Esophagus muscularis mucosa (tissue), 4 donors: ENCODE data around the gene S1PR1. TPM values are rescaled to one million over a fixed set of nuclear protein-coding genes. Genes with fewer than 3 reads are reported as not detected.

Experiments
- DNase-seq: peaks from one replicate; pipeline ENCODE4 v3.0.0-alpha.2; 2017; ENCODE audit errors: extremely low spot score
- H3K27ac ChIP-seq, 4 donors: fragments of 200-600 bp; sonication (generic); replicated peaks in 1 of 4; 1 replicate in 3 of 4; 2 replicates in 1 of 4; pipeline ENCODE4 v1.5.1; 2016 to 2019; ENCODE audit warnings: mild to moderate bottlenecking in 1 of 4
- H3K27me3 ChIP-seq, 4 donors: fragments of 200-600 bp; sonication (generic); one replicate each; pipeline versions ENCODE4 v1.5.1 to v1.6.0; 2016 to 2019
- H3K36me3 ChIP-seq, 4 donors: fragments of 200-600 bp; sonication (generic); one replicate each; pipeline ENCODE4 v1.5.1; 2016 to 2019
- H3K4me1 ChIP-seq, 4 donors: fragments of 200-600 bp; sonication (generic); one replicate each; pipeline ENCODE4 v1.5.1; 2016 to 2019
- H3K4me3 ChIP-seq, 4 donors: fragments of 200-600 bp; sonication (generic); 1 replicate in 2 of 4; 2 replicates in 2 of 4; pipeline ENCODE4 v1.5.1; 2016 to 2019; ENCODE audit warnings: mild to moderate bottlenecking in 4 of 4, moderate library complexity in 1 of 4
- H3K9me3 ChIP-seq, 4 donors: fragments of 200-600 bp; sonication (generic); 1 replicate in 3 of 4; 2 replicates in 1 of 4; pipeline ENCODE4 v1.5.1; 2016 to 2019
- EP300 ChIP-seq: sonication (generic); formaldehyde crosslinking; IDR thresholded peaks from one replicate; pipeline ENCODE4 v1.6.1; 2017; ENCODE audit warnings: antibody characterized with exemption
- POLR2A ChIP-seq: fragments of 450-650 bp; IDR thresholded peaks from one replicate; pipeline ENCODE4 v1.6.1; 2017; ENCODE audit warnings: antibody characterized with exemption, moderate library complexity, mild to moderate bottlenecking, low read depth
- POLR2AphosphoS5 ChIP-seq, 2 donors: sonication (generic); formaldehyde crosslinking; IDR thresholded peaks; one replicate each; pipeline ENCODE4 v1.6.1; 2017; ENCODE audit warnings: antibody characterized with exemption in 2 of 2
- WGBS: methylation state at CpG from one replicate; pipeline ENCODE4 v1.1.5; 2018; 5-methylcytosine and 5-hydroxymethylcytosine counted together
- intact Hi-C: fragments of 100-400 bp; cut with DNase I; formaldehyde crosslinking; loops from one replicate; pipeline ENCODE4 v1.15.1; 2023
- total RNA-seq, 4 donors: library from RNA; depleted of rRNA; stranded (reverse); fragments of >200 nt; gene quantifications; one replicate each; pipeline versions ENCODE4 v1.1.0 to v1.2.1, GENCODE V29; 2016
- TF ChIP-seq, protein P1 (sequence below), 3 experiments: fragments of 200-600 bp in 2 of 3; fragments of 450-650 bp in 1 of 3; sonication (generic) in 2 of 3; IDR thresholded peaks; one replicate each; pipeline ENCODE4 v1.5.1; 2017 to 2019; ENCODE audit warnings: antibody characterized with exemption in 3 of 3, mild to moderate bottlenecking in 2 of 3, moderate library complexity in 1 of 3

The S1PR1 gene
- total RNA-seq, 4 donors from 2014 or later = 17.9 to 98.5 (median 77.4) TPM

DNA sequence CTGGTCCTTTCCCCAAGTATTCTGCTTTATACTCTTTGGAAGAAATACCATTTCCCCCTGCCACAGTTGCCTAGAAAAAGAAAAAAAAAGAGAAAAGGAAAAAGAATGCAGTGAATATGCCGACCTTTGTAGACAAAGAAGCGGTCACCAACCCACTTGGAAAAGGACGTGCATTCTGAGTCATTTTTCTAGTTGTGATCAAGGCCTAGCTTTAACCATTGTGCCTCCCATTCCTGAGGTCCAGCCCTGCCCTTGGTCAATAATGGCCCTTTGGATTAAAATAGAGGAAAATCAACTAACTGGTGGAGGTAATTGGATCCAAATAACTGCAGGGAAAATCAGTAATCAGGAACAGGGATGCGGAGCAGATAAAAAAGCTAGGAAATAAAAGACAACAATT, 24.8 kb downstream of the S1PR1 start:
- WGBS = 70% methylated on average over 4 of the region's 4 CpGs
- Histone ChIP-seq H3K4me3 (no peak overlapping the region), H3K4me1 (peaks cover 0 to 17% (median 9%) of the 10 kb centered on the region in 4 donors), H3K36me3 (no peaks in the 10 kb centered on the region), H3K9me3 (no peaks in the 10 kb centered on the region), H3K27ac (no peak overlapping the region), H3K27me3 (no peaks in the 10 kb centered on the region)
- TF ChIP-seq, protein P1, sequence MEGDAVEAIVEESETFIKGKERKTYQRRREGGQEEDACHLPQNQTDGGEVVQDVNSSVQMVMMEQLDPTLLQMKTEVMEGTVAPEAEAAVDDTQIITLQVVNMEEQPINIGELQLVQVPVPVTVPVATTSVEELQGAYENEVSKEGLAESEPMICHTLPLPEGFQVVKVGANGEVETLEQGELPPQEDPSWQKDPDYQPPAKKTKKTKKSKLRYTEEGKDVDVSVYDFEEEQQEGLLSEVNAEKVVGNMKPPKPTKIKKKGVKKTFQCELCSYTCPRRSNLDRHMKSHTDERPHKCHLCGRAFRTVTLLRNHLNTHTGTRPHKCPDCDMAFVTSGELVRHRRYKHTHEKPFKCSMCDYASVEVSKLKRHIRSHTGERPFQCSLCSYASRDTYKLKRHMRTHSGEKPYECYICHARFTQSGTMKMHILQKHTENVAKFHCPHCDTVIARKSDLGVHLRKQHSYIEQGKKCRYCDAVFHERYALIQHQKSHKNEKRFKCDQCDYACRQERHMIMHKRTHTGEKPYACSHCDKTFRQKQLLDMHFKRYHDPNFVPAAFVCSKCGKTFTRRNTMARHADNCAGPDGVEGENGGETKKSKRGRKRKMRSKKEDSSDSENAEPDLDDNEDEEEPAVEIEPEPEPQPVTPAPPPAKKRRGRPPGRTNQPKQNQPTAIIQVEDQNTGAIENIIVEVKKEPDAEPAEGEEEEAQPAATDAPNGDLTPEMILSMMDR (IDR thresholded peaks at IDR 0.05) = no peak
- TF ChIP-seq POLR2A = no peak
- TF ChIP-seq EP300 = no peak
- TF ChIP-seq POLR2AphosphoS5 (IDR thresholded peaks at IDR 0.05) = no peak
- no peak for DNase-seq
- intact Hi-C loops = no loop called here

DNA sequence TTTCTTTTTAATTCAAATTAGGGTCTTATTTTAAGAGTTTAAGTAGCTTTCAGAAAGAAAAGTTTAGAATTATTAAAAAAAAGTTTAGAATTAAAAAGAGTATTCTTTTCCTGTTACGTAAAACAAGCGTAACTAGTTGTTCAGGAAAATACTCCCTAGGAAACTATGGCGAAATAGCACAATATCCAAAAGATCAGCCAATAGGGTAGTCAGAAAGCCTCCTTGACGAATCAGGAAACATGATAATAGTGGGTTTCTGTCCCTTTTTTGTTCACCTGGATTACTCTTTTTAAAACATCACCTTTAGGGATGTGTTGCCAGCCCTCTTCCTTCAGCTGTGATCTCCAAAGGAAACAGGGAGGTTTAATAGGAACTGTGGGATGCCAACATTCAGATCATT, 25.2 kb downstream of the S1PR1 start:
- Histone ChIP-seq H3K36me3 (no peaks in the 10 kb centered on the region), H3K4me3 (no peak overlapping the region), H3K4me1 (peaks cover 0 to 17% (median 9%) of the 10 kb centered on the region in 4 donors), H3K27ac (peak overlapping the region in 1 of 4 donors; percentile 15), H3K27me3 (no peaks in the 10 kb centered on the region), H3K9me3 (no peaks in the 10 kb centered on the region)
- TF ChIP-seq EP300 = no peak
- no peak for TF ChIP-seq POLR2A
- TF ChIP-seq POLR2AphosphoS5 (IDR thresholded peaks at IDR 0.05) = no peak
- TF ChIP-seq, protein P1 (IDR thresholded peaks at IDR 0.05) = no peak
- intact Hi-C loops = no loop called here
- WGBS = 84% methylated on average over 4 of the region's 4 CpGs
- no peak for DNase-seq

DNA sequence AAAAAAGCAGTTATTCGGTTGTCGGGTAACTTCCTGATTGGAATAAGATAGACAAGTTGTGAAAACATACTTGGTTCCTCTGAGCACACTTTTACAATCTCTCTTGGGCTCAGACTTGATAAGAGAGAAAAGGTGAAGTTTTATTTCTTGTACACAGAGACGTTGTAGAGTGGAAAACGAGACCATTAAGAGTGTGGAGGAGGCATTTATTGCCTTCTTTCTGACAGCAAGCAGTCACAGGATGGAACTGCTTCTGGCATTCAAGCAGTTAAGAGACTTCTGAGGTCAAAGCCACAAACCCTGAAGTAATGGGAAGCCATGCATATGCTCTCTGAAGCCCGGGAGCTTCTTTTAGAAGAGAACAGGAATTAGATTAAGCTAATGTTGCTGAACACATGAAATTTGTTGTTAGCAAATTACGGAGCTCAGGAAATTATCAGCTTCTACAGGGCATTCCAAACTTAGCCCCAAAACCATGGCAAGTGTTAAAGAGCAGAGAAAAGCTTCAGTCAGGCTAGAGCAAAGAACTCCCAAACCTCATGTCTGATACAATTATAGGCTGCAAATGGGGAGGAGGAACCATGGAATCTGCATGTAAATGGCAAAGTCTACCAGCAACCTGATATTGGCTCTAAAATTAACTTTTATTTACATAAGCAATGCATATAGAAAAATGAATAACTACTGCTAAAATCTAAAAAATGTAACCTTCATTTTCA, 26.0 kb downstream of the S1PR1 start:
- Histone ChIP-seq H3K9me3 (no peaks in the 10 kb centered on the region), H3K27ac (peak overlapping the region in 2 of 4 donors; percentile 1 to 15), H3K36me3 (no peaks in the 10 kb centered on the region), H3K4me1 (peaks cover 0 to 17% (median 9%) of the 10 kb centered on the region in 4 donors), H3K4me3 (no peak overlapping the region), H3K27me3 (no peaks in the 10 kb centered on the region)
- intact Hi-C loops = no loop called here
- DNase-seq = peak; percentile 64
- 34% methylated on average over 6 of the region's 6 CpGs for WGBS
- TF ChIP-seq POLR2AphosphoS5 (IDR thresholded peaks at IDR 0.05) (no peak), POLR2A (no peak), EP300 (no peak)
- TF ChIP-seq, protein P1 (IDR thresholded peaks at IDR 0.05) = no peak

DNA sequence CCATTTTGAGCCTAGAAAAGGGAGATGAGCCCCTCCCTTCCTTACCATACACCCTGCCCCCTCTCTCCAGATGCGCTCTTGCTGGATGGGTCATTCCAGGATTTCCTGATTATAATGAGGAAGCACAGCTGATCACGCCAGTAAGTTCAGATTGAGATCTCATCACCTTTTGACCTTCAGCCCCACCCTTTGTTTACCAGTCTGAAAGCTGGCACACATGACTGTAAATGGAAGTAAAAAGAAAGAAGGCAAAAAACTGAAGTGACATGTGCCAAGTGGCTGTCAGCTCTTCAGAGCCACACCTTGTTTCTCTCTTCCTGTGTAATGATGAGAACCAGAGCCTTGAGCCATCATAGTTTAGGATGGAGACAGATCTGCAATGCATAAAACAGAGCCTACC, 27.9 kb downstream of the S1PR1 start:
- DNase-seq = peak; percentile 75
- no peaks in the 10 kb centered on the region for H3K36me3 ChIP-seq
- peaks cover 0 to 17% (median 9%) of the 10 kb centered on the region in 4 donors for H3K4me1 ChIP-seq
- intact Hi-C loops = no loop called here
- TF ChIP-seq, protein P1 (IDR thresholded peaks at IDR 0.05) = no peak
- TF ChIP-seq POLR2A (no peak), POLR2AphosphoS5 (IDR thresholded peaks at IDR 0.05) (peak in 1 of 2 donors; percentile 45), EP300 (no peak)
- no peaks in the 10 kb centered on the region for H3K9me3 ChIP-seq
- no peak overlapping the region for H3K4me3 ChIP-seq
- no peak overlapping the region for H3K27ac ChIP-seq
- WGBS = 25% methylated on average over 2 of the region's 2 CpGs
- H3K27me3 ChIP-seq = no peaks in the 10 kb centered on the region
